ENCODE measurements around the gene OSTN.

- no peak for TF ChIP-seq CTCF (IDR thresholded peaks at IDR 0.05)
- TF ChIP-seq POLR2AphosphoS5 (IDR thresholded peaks at IDR 0.05; ENCODE audit: low read depth, low read length): no peak
- TF ChIP-seq TCF7L2 (IDR thresholded peaks at IDR 0.05; ENCODE audit: low read depth, low read length): no peak
- TF ChIP-seq REST (IDR thresholded peaks at IDR 0.05; ENCODE audit: insufficient read depth in 1 of 2, low read depth in 2 of 2, low read length in 1 of 2): no peak
Observed at GRCh38 chr3:191262650-191263049, 63.6 kb downstream of the OSTN start.
